DOHH2 (cell line): ENCODE data around the gene ATP1A1.

Experiments used
- CTCF ChIP-seq: fragments of 200-600 bp; sonication (generic); IDR thresholded peaks from one replicate; pipeline ENCODE4 v1.5.1; 2014; ENCODE audit warnings: antibody characterized with exemption, mild to moderate bottlenecking, low read depth, low read length; ENCODE audit not compliant: poor library complexity, severe bottlenecking
- EZH2phosphoT487 ChIP-seq: fragments of 200-600 bp; sonication (generic); IDR thresholded peaks from 2 replicates; pipeline ENCODE4 v1.6.1; 2017; ENCODE audit warnings: borderline replicate concordance, mild to moderate bottlenecking, antibody characterized with exemption, low read length, moderate library complexity, mixed read lengths

- no peak for TF ChIP-seq CTCF
- TF ChIP-seq EZH2phosphoT487, result no peak
Measured at GRCh38 chr1:116400780-116401179, 27.7 kb downstream of the ATP1A1 start.
